ENCODE results near the gene GBX2. TPM values are rescaled to one million over a fixed set of nuclear protein-coding genes. Genes with fewer than 3 reads are reported as not detected.

GBX2 gene
- total and polyA plus RNA-seq, 2 of the 8 experiments (the other 6 are each of a cell fraction or from before 2014, with no cell fraction given): 0.38 to 0.89 TPM

DNA sequence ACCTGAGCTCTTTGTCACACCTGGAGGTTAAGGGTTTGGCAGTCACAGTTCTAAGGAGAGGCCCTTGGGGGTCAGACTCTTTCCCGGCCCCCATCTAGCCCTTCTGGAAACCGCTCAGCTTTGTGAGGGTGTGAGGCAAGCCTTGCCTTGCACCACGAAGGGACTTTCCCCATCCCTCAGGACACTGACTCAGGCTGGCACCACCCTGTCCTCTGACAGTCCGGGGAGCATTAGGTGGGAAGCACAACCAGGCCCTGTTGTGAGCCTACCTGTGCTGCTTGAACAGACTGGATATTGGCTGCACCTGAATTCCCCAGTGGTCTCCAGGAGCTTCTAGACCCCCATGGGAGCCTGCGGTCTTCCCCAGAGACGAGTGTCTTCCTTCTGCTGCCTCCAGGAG is 47.0 kb upstream of the GBX2 start:
- Histone ChIP-seq H3K23me2 (ENCODE audit: low read depth, low read length) (no peaks in the 10 kb centered on the region), H3K23ac (ENCODE audit: insufficient read length) (no peak overlapping the region), H3K4me2 (ENCODE audit: insufficient read depth in 1 of 2, low read depth in 2 of 2, low read length in 2 of 2) (no peak overlapping the region), H3K9me3 (ENCODE audit: insufficient read depth in 2 of 2, low read depth in 1 of 2, low read length in 1 of 2) (no peaks in the 10 kb centered on the region), H3K14ac (ENCODE audit: insufficient read length) (no peak overlapping the region), H2BK5ac (ENCODE audit: low read depth, low read length) (no peak overlapping the region), H3K9ac (replicated peaks in 1 of 4; ENCODE audit: extremely low read depth in 1 of 4, low read depth in 3 of 4, low read length in 3 of 4) (no peak overlapping the region), H3K79me1 (ENCODE audit: low read depth, low read length) (no peaks in the 10 kb centered on the region), H3K4me1 (replicated peaks in 1 of 4; ENCODE audit: control insufficient read depth in 3 of 4, insufficient read depth in 4 of 4, low read length in 3 of 4) (peaks cover 0 to 5% (median 2%) of the 10 kb centered on the region in 4 experiments; a peak in 4 of 7 replicates), H4K20me1 (replicated peaks in 1 of 2; ENCODE audit: control insufficient read depth in 1 of 2, insufficient read depth in 2 of 2, low read length in 2 of 2) (no peaks in the 10 kb centered on the region), H2BK15ac (ENCODE audit: low read length) (no peak overlapping the region), H3K27ac (ENCODE audit: low read depth, low read length) (no peak overlapping the region), H3K27me3 (replicated peaks in 1 of 4; ENCODE audit: control insufficient read depth in 3 of 4, extremely low read depth in 1 of 4, insufficient read depth in 3 of 4, low read length in 3 of 4) (no peaks in the 10 kb centered on the region; a peak in 2 of 7 replicates), H2AK5ac (ENCODE audit: low read depth, low read length) (no peak overlapping the region), H3K4ac (replicated peaks; ENCODE audit: insufficient read length, low read depth, low read length) (no peak overlapping the region), H2BK20ac (ENCODE audit: low read length) (no peak overlapping the region), H4K8ac (ENCODE audit: extremely low read depth, insufficient read depth, low read length) (no peak overlapping the region), H4K5ac (ENCODE audit: insufficient read length, low read depth, low read length) (no peak overlapping the region), H3K36me3 (ENCODE audit: control insufficient read depth in 2 of 4, insufficient read depth in 4 of 4, low read length in 3 of 4) (no peaks in the 10 kb centered on the region), H2BK120ac (replicated peaks; ENCODE audit: low read depth, low read length) (no peak overlapping the region), H3K56ac (replicated peaks; ENCODE audit: insufficient read length, low read depth, low read length) (no peak overlapping the region), H3K18ac (ENCODE audit: extremely low read depth, low read length) (no peak overlapping the region), H2AFZ (ENCODE audit: low read length) (no peak overlapping the region), H2BK12ac (ENCODE audit: low read depth, low read length) (no peak overlapping the region), H3K79me2 (ENCODE audit: control insufficient read depth in 1 of 2, insufficient read depth in 2 of 2, low read length in 2 of 2) (no peaks in the 10 kb centered on the region), H4K91ac (replicated peaks; ENCODE audit: insufficient read length, low read length) (no peak overlapping the region), H3K4me3 (ENCODE audit: extremely low read depth in 1 of 4, insufficient read depth in 2 of 4, low read depth in 3 of 4, low read length in 4 of 4) (no peak overlapping the region)
- DNase-seq (ENCODE audit: low read depth in 1 of 2, low spot score in 2 of 2) (no peak), FAIRE-seq (no peak)
- ChIA-PET POLR2A (ENCODE audit: partially characterized antibody) (no interaction called here), CTCF (ENCODE audit: partially characterized antibody) (interaction anchor here (0.6 to 1.4 kb wide), 2 partner anchors 38 to 510 kb away, joined by 3 to 6 read pairs; no protein-coding TSS in a partner anchor)
- 93% methylated on average over 6 of the region's 6 CpGs; no CpG with 5 or more reads in 1 of the 2 experiments for WGBS, 2 experiments (ENCODE audit: extremely low coverage in 1 of 2, insufficient coverage in 1 of 2, insufficient read length in 1 of 2, insufficient replicate concordance in 2 of 2, low coverage in 1 of 2, low lambda C conversion rate in 2 of 2, missing lambda C conversion rate in 1 of 2)
- TF ChIP-seq CHD1 (IDR thresholded peaks at IDR 0.05; ENCODE audit: low read depth, low read length) (no peak), CBX5 (IDR thresholded peaks at IDR 0.05; ENCODE audit: low read depth, low read length) (no peak), GABPA (IDR thresholded peaks at IDR 0.05; ENCODE audit: borderline replicate concordance, insufficient read depth, low read length) (no peak), ZNF274 (IDR thresholded peaks at IDR 0.05; ENCODE audit: borderline replicate concordance, extremely low read depth, low read length) (no peak), CREB1 (IDR thresholded peaks at IDR 0.05) (no peak), CBX8 (IDR thresholded peaks at IDR 0.05; ENCODE audit: borderline replicate concordance, low read depth, low read length) (no peak), HDAC2 (IDR thresholded peaks at IDR 0.05; ENCODE audit: borderline replicate concordance in 1 of 2, low read depth in 2 of 2, low read length in 2 of 2) (no peak), EP300 (IDR thresholded peaks at IDR 0.05; ENCODE audit: borderline replicate concordance in 1 of 2, low read depth in 2 of 2, low read length in 2 of 2) (no peak), SIX5 (IDR thresholded peaks at IDR 0.05; ENCODE audit: low read depth, low read length) (no peak), JUN (IDR thresholded peaks at IDR 0.05; ENCODE audit: low read depth, low read length) (no peak), ASH2L (IDR thresholded peaks at IDR 0.05; ENCODE audit: low read length) (no peak)
- TF ChIP-seq, protein P1, sequence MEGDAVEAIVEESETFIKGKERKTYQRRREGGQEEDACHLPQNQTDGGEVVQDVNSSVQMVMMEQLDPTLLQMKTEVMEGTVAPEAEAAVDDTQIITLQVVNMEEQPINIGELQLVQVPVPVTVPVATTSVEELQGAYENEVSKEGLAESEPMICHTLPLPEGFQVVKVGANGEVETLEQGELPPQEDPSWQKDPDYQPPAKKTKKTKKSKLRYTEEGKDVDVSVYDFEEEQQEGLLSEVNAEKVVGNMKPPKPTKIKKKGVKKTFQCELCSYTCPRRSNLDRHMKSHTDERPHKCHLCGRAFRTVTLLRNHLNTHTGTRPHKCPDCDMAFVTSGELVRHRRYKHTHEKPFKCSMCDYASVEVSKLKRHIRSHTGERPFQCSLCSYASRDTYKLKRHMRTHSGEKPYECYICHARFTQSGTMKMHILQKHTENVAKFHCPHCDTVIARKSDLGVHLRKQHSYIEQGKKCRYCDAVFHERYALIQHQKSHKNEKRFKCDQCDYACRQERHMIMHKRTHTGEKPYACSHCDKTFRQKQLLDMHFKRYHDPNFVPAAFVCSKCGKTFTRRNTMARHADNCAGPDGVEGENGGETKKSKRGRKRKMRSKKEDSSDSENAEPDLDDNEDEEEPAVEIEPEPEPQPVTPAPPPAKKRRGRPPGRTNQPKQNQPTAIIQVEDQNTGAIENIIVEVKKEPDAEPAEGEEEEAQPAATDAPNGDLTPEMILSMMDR (IDR thresholded peaks at IDR 0.05; ENCODE audit: control extremely low read depth in 1 of 3, insufficient read depth in 1 of 3, low read depth in 1 of 3, low read length in 3 of 3): no peak

All from H1 (cell line).